NCI-H1930 (cell line): Measurements from ENCODE around the gene SEC22C.

ENCODE experiments used
- DNase-seq, 2 experiments: peaks; one replicate each; lab custom pipeline; 2025; lab: John Stamatoyannopoulos, UW

Gene SEC22C

GRCh38 chr3:42498034-42498433, 83.7 kb downstream of the SEC22C start:
- DNase-seq: no peak
